GM18867 (cell line): ENCODE data around the gene LY6G5C.

Experiments used
- ATAC-seq: cut with Tn5 transposase; IDR thresholded peaks from one replicate; pipeline ENCODE4 v1.9.1; 2021; ENCODE audit warnings: mild to moderate bottlenecking, moderate library complexity; ENCODE audit not compliant: unreplicated experiment

Gene LY6G5C

GRCh38 chr6:31680226-31681134, at the start of gene LY6G5C:
Gene LY6G5C, minus strand, starts transcription at chr6:31681067. Its CDS starts 694 bp downstream, at chr6:31680373.
- peak; percentile 42 for ATAC-seq

- ATAC-seq, result peak; percentile 35
These were observed 49.2 kb upstream of the LY6G5C start for GRCh38 chr6:31729979-31730630.

GRCh38 chr6:31729515-31729978, 48.7 kb upstream of the LY6G5C start:
- peak; percentile 35 for ATAC-seq

GRCh38 chr6:31728767-31729514, 48.1 kb upstream of the LY6G5C start, which contains the start of gene DDAH2:
Gene DDAH2, minus strand, starts transcription at chr6:31729299. Its CDS starts 138 bp downstream, at chr6:31729161.
- ATAC-seq, result no peak

DNA sequence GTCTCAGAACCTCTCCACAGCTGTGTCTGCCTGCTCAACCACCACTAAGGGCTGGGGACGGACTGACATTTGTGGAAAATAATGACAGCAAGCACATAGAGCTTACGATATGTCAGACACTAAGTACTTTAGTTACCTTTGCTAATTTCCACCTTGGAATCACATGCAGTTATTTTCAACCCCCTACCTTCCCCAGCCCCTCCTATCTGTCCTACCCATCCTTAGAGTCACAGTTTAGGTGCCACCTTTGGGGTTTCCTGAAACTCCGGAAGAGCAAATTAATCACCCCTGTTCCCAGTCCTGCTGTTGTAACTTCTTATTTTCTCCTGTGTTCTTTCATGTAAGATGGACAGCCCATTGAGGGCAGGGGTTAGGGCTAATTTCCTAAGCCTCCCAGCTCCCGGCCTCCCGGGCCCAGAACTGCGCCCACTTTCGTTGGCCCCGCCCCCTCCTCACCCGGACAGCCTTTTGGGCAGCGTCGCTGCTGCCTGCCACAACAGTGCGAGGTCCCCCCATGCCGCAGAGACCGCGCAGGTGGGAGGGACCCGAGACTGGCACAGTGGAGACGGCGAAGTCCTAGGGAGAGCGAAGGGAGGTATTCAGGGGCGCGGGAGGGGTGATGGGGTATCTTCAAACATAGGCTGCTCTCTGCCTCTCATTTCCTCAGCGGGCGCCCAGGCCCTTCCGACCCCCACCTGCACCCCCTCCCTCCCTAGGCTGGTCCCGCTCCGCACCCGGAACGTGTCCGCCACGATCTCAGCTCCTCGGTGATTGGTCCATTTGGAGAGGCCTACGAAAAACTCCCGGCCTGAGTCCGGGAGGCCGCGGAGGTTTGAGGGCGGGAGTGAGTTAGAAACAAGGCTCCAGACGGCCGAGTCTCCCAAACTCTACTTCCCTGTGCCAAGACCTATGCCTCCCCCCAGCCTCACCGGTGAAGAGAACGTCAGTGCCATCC, 47.1 kb upstream of the LY6G5C start:
- no peak for ATAC-seq

- peak; percentile 55 for ATAC-seq
These were observed 46.3 kb upstream of the LY6G5C start for GRCh38 chr6:31727034-31727716.

- ATAC-seq, result no peak
These were observed 44.9 kb upstream of the LY6G5C start for GRCh38 chr6:31725502-31726350.

DNA sequence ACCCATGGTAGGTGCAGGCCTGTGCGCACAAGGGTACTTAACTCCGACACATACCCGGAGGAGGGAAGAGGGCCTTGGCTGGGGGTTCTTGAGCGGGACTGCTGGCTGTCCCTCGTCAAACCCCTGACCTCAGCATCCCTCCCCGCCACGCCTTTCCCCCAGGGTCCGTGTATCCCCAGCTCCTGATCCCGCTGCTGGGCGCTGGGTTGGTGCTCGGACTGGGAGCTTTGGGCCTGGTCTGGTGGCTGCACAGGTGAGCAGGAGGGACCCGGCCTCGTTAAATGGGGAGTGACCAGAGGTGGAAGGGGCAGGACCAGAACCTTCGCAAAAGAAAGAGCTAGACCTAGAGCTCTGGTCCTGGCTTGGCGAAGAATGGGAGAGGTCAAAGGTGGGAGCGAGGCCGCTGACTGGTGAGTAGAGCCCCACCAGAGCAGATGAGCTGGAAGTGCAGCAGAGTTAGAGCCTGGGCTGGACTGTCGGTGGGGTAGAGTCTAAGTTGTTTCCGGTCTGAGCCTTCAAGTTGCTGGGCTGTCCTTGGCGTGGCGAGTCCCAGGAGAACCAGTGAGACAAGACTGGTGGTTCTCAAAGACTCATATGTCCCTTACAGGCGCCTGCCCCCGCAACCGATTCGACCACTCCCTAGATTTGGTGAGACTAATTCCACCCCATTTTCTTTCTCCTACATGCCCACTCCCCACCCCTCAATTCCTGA, 43.3 kb upstream of the LY6G5C start:
- no peak for ATAC-seq

DNA sequence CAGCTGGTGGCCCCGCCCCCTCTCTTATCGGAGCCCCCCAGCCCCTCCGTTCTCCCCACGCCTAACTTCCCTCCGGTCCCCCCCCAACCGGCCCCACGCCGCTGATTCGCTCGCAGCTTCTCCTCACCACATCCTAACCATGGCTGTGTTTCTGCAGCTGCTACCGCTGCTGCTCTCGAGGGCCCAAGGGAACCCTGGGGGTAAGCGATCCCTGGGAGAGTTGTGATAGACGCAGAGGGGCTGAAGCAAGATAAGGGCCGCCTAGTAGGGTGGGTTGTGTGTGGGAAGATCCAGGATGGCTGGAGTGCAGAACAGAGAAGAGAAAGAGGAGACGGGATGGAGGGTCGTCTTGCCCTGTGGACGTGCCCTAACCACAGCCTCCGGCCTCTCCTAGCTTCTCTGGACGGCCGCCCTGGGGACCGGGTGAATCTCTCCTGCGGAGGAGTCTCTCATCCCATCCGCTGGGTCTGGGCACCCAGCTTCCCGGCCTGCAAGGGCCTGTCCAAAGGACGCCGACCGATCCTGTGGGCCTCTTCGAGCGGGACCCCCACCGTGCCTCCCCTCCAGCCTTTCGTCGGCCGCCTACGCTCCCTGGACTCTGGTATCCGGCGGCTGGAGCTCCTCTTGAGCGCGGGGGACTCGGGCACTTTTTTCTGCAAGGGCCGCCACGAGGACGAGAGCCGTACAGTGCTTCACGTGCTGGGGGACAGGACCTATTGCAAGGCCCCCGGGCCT, 42.5 kb upstream of the LY6G5C start, which contains the start of gene MPIG6B:
MPIG6B (plus strand) TSS at position 129 of the 735 bp plus-strand sequence; CDS start at position 140, 11 bp downstream.
- ATAC-seq, result no peak

DNA sequence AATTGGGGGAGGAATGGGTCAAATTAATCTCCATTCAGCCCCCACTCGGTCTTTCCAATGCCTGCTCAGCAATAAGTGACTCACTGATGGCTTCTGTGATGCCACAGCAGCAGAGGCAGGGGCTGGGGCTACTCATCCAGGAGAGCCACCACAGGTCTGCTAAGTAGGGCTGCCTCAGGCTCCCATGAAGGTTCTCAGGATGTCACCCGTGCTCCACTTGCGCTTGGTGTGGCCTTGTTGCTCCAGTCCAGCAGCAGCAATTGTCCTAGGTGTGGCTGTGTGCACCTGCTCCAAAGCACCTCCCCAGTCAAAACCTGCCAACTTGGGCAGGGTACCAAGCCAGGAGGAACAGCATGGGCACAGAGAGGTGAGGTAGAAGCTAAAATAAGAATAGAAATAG, 41.3 kb upstream of the LY6G5C start:
- ATAC-seq, result no peak

DNA sequence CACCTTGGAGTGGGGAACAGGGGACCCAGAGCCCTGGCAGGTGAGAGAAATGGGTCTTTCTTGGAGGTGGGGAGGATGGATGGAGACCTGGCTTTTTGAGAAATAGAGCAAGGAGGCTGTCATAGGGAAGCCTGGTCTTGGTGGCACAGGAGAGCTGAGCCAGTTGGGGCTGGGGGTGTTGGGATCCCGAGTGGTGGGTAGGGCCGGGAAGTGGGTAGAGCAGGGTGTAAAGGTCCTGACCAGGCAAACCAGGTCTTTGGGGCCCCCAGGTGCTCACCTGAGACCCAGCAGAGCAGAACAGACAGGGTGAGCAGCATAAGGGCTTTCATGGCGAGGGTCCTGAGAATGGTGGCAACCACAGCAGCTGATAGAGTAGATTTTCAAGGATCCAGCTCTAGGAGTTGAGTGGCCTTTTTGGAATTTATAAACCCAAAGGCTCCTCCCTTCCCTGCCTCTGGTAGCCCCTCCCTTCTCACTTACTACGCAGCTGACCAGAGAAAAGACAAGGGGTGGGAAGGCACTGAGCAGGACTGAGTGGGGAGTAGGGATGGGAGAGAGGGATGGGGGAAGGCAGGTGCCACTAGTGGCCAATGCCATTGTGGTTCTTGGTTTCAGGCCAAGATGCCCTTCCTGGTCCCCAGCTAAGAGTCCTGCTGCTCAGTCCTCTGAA, 40.6 kb upstream of the LY6G5C start, which contains the start of gene LY6G6C:
LY6G6C (minus strand) TSS at position 396 of the 670 bp plus-strand sequence; CDS start at position 329, 67 bp downstream.
- no peak for ATAC-seq

GRCh38 chr6:31720196-31720770, 39.4 kb upstream of the LY6G5C start:
- ATAC-seq, result no peak

DNA sequence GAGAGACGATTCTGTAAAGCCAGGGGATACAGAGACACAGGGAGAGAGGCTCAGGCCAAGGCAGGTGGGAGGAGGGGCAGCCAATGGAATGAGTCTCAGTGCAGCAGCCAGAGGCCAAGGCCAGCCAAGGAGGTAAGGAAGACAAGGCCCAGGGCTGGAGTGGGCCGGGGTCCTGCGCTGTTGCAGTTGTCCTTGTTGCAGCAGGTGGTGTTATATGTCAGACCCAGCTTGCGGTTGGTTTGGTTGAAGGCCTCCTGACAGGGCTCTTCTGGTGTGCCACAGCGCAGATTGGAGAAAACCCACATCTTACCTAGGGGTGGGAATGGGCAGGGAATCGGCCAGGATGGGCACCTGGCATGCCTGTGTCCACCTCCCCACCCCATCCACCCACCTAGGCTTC, 38.1 kb upstream of the LY6G5C start:
- ATAC-seq, result no peak

DNA sequence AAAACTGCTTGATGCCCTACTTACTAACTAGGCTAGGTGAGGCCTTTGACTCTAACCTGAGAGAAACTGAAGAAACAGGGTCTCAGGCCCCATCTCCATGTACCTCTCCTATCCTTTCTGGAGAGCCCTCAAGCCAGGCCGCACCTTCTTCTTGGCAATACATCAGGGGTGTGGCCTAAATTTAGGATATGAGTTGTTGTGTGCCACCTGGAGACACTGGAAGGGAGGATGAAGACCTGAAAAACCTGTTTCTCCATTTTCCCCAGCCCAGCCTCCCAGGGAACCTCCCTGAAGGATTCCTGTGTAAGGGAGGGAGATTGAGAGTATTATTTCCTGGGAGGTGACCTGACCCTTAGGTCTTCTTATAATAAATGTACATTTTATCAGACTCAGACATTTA, 37.4 kb upstream of the LY6G5C start:
- ATAC-seq, result no peak

- no peak for ATAC-seq
These were observed 36.8 kb upstream of the LY6G5C start for GRCh38 chr6:31717499-31718222.
